ENCODE data around the gene PDE4D.

DNA sequence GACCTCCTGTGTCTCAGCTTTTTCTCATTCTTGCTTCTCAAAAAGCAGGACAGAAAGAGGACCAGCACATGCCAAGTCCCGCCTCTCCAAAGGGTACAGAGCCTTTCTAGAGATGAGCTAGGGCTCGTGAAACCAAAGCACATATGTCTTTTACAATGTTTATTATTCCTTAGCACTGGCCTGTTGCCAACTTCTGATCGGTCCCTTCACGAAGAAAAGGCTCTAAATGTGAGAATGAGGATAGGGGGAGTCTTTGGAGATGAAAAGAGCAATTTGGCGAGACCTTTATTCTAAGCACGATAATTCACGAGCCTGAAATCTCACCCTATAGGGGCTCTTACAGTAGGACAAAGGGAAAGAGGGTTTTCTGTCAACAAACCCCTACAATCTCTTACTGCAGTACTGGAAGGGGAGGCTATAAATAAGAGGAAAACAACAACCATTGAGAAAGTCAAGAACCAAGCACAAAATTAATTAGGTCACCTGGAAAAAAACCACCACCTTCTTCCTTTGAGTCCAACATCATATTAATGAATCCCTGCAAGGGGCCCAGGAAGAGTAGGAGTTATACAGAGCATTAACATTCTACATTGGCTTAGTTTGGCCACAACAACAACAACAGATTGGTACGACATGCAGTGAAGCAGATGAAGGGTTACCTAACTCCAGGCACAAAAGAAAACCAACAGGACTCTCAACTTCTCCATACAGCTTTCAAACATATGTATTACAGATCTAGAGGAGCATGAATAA lies 309.5 kb downstream of the PDE4D start:
- no peak for TF ChIP-seq POLR2A (IDR thresholded peaks at IDR 0.05)
- TF ChIP-seq, protein P1, sequence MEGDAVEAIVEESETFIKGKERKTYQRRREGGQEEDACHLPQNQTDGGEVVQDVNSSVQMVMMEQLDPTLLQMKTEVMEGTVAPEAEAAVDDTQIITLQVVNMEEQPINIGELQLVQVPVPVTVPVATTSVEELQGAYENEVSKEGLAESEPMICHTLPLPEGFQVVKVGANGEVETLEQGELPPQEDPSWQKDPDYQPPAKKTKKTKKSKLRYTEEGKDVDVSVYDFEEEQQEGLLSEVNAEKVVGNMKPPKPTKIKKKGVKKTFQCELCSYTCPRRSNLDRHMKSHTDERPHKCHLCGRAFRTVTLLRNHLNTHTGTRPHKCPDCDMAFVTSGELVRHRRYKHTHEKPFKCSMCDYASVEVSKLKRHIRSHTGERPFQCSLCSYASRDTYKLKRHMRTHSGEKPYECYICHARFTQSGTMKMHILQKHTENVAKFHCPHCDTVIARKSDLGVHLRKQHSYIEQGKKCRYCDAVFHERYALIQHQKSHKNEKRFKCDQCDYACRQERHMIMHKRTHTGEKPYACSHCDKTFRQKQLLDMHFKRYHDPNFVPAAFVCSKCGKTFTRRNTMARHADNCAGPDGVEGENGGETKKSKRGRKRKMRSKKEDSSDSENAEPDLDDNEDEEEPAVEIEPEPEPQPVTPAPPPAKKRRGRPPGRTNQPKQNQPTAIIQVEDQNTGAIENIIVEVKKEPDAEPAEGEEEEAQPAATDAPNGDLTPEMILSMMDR (IDR thresholded peaks at IDR 0.05) = no peak
